GOT3 (cell line): Measurements from ENCODE around the gene GTF2A1.

Source experiments
- DNase-seq: peaks from one replicate; lab custom pipeline; 2025; ENCODE audit warnings: mixed read lengths; lab: John Stamatoyannopoulos, UW

GTF2A1 gene

DNA sequence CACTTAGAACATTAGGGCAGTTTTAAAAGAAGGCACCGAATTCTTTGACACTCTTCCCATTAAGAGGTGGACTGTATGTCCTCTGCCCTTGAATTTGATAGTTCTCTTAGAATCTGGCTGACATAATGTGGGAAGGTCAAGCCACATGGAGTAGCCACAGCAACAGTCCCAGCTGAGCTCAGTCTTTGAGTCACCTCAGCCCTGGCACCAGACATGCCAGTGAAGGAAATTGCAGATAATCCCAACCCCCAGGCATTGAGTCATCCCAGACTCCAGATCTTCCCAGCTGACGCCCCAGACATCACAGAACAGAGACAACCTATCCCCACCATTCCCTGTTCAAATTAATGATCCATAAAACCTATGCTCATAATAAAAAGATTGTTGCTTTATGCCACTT, 83.4 kb downstream of the GTF2A1 start:
- DNase-seq = no peak

DNA sequence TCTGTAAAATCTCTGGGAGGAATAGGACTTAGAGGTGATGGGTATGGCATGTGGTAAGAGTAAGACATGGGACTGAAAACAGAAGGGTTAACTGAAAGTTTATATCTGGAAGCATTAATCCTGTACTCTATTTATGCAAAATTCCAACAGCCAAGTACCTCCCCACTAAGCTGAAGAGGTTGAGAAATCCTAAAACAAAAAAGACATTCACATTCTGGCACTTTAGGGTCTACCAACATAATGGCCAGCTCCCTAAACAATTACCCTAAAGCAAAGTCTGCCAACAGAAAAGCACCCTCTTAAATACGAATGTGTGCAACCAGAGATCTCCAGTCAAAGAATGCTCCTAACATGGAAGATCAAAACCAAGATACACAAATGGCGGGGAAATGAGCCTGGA, 87.4 kb downstream of the GTF2A1 start:
- no peak for DNase-seq

DNA sequence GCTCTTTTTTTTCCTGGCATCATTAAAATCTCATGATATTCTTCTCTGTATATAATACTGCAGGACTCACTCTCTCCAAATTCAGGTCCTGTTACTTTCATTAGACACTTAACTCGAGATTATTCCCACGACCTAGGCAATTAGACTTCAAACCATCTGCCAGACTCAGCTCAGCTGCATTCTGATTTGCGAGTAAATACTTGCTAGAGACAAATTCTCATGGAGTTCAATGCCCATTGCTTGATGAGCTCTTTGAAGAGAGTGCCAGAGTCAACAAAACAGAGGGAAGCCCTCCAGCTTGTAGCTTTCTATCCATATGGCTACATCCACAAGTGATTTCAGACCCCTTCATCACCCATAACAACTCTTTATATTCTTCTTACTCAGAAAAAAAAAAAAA, 88.3 kb downstream of the GTF2A1 start:
- DNase-seq = no peak

DNA sequence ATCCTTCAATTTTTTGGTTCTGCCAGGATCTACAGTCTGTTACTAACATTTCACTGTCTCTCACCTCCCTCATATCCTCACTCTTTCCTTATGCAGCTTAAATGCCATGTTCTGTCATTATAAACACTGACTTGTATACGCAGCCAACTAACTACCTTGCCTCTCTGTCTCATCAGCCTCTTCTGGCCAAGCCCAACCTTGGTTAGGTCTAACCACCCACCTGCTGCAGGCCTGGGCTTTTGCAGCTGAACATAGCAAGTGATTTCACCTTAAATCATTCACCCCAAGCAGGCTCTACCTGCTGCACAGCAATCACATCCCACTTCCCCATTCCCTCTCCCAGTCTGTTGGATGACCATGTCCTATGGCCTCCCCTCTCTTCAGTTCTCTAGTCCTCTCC, 91.5 kb downstream of the GTF2A1 start:
- DNase-seq = no peak

DNA sequence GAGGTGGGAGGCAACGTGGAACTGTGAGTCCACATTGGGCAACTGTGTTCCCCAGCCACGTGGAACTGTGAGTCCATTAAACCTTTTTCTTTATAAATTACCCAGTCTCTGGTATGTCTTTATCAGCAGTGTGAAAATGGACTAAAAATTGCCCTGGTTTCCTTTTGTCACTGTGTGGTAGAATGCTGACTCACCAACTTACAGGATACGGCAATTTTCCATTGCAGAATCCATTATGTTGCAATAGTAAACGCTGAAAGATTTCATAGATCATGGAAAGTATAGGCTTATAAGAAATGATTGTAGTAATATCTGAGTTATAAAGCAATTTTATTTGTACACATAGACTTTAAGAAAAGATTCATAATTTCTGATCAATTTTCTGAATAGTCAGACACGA, 93.0 kb downstream of the GTF2A1 start:
- no peak for DNase-seq

DNA sequence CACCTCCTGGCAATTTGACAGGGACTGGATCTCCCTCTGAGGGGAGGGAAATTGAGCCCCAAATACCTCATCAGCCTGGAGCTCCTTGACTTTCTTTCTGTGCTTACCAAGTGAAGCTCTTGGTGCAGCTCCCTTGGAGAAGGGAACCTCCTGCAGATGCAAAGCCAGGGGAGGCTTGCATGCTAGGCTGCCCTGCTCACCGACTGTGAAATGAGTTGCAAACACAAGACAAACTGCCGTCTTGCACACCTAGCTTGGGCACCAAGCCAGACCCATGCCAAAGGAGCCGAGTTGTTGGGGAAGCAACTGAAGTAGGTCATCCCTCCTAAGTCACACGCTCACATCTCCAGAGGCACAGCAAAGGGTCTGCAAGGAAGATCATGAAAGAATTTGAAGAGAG, 95.2 kb downstream of the GTF2A1 start:
- no peak for DNase-seq
